Activated gamma-delta T cell treated with Interleukin-2 at 50 U/mL for 16 hours (primary cell): Measurements from ENCODE around the gene C11orf58.

Experiments
- DNase-seq: peaks from one replicate; pipeline ENCODE4 v3.0.0-alpha.2; 2020

C11orf58 gene

GRCh38 chr11:16806791-16807190, 68.3 kb downstream of the C11orf58 start:
- DNase-seq: no peak

GRCh38 chr11:16807306-16807705, 68.9 kb downstream of the C11orf58 start:
- no peak for DNase-seq
